A673 (cell line): Measurements from ENCODE around the gene OTOG. TPM values are rescaled to one million over a fixed set of nuclear protein-coding genes. Genes with fewer than 3 reads are reported as not detected.

Experiments
- BruUV-seq: library from RNA; stranded (reverse); fragments of 400-500 nt; replicated peaks from 2 replicates; lab custom pipeline; 2021; lab: Mats Ljungman, UMichigan
- CTCF ChIA-PET: fragments of 300-600 bp; sonication (Branson Sonifier 250); formaldehyde crosslinking; loops from one replicate; lab custom pipeline; 2022; ENCODE audit warnings: antibody characterized with exemption; lab: Charles Lee
- POLR2A ChIA-PET: fragments of 300-600 bp; sonication (Branson Sonifier 250); formaldehyde crosslinking; loops from one replicate; lab custom pipeline; 2022; ENCODE audit warnings: antibody characterized with exemption; ENCODE audit not compliant: low non-redundant PET; lab: Charles Lee
- DNase-seq: peaks from one replicate; pipeline ENCODE4 v3.0.0-alpha.2; 2015; ENCODE audit warnings: low spot score
- H3K27ac ChIP-seq: fragments of 200-600 bp; sonication (generic); 2 replicates; pipeline ENCODE4 v1.5.1; 2016; ENCODE audit warnings: mixed run types, low read depth, mild to moderate bottlenecking, mixed read lengths, antibody characterized with exemption, low read length; ENCODE audit not compliant: poor library complexity, severe bottlenecking
- H3K27me3 ChIP-seq: fragments of 200-600 bp; sonication (generic); replicated peaks from 2 replicates; pipeline ENCODE4 v1.6.1; 2017; ENCODE audit warnings: mixed run types, low read depth, mild to moderate bottlenecking, mixed read lengths, antibody characterized with exemption, low read length; ENCODE audit not compliant: insufficient read depth, poor library complexity
- H3K36me3 ChIP-seq: fragments of 200-600 bp; sonication (generic); 2 replicates; pipeline ENCODE4 v1.6.1; 2016; ENCODE audit warnings: mixed run types, mild to moderate bottlenecking, mixed read lengths, antibody characterized with exemption, low read length; ENCODE audit not compliant: insufficient read depth, poor library complexity, severe bottlenecking
- H3K4me1 ChIP-seq: fragments of 200-600 bp; sonication (generic); 2 replicates; pipeline ENCODE4 v1.6.1; 2017; ENCODE audit warnings: mixed run types, mild to moderate bottlenecking, mixed read lengths, antibody characterized with exemption, low read length; ENCODE audit not compliant: insufficient read depth, poor library complexity, severe bottlenecking
- H3K4me3 ChIP-seq: fragments of 200-600 bp; sonication (generic); 2 replicates; pipeline ENCODE4 v1.5.1; 2016; ENCODE audit warnings: low read depth, mixed run types, mild to moderate bottlenecking, mixed read lengths, low read length; ENCODE audit not compliant: poor library complexity, severe bottlenecking
- H3K9me3 ChIP-seq: fragments of 200-600 bp; sonication (generic); 2 replicates; pipeline ENCODE4 v1.6.1; 2016; ENCODE audit warnings: mixed run types, low read depth, mild to moderate bottlenecking, mixed read lengths, antibody characterized with exemption, low read length; ENCODE audit not compliant: poor library complexity, severe bottlenecking
- CTCF ChIP-seq: fragments of 300-800, 200-600 bp; sonication (generic); conservative IDR thresholded peaks from 2 replicates; pipeline ENCODE4 v1.5.1; 2017; ENCODE audit warnings: low read depth, mild to moderate bottlenecking, antibody characterized with exemption, low read length, moderate library complexity, mixed read lengths
- EZH2 ChIP-seq: fragments of 200-600 bp; sonication (generic); IDR thresholded peaks from 2 replicates; pipeline ENCODE4 v1.6.1; 2017; ENCODE audit warnings: borderline replicate concordance, low read depth, mild to moderate bottlenecking, mixed read lengths, antibody characterized with exemption, low read length; ENCODE audit not compliant: poor library complexity, severe bottlenecking
- intact Hi-C: fragments of 100-400 bp; cut with micrococcal nuclease; formaldehyde crosslinking; loops from one replicate; pipeline ENCODE4 v1.10.0; 2022; ENCODE audit not compliant: unreplicated experiment
- total RNA-seq: library from RNA; stranded (reverse); gene quantifications from 2 replicates; pipeline ENCODE4 v1.2.3, GENCODE V29; 2021

Gene OTOG
- total RNA-seq, 1 experiment from 2014 or later: not detected

GRCh38 chr11:17602105-17603001 is 55.3 kb downstream of the OTOG start:
- Histone ChIP-seq H3K27me3 (no peaks in the 10 kb centered on the region), H3K9me3 (no peaks in the 10 kb centered on the region), H3K4me1 (no peaks in the 10 kb centered on the region), H3K36me3 (no peaks in the 10 kb centered on the region), H3K4me3 (no peak overlapping the region), H3K27ac (no peak overlapping the region)
- no TSS peak for BruUV-seq
- TF ChIP-seq EZH2 (no peak), CTCF (no peak)
- intact Hi-C loops: no loop called here
- DNase-seq: no peak
- ChIA-PET POLR2A (no interaction called here), CTCF (no interaction called here)

DNA sequence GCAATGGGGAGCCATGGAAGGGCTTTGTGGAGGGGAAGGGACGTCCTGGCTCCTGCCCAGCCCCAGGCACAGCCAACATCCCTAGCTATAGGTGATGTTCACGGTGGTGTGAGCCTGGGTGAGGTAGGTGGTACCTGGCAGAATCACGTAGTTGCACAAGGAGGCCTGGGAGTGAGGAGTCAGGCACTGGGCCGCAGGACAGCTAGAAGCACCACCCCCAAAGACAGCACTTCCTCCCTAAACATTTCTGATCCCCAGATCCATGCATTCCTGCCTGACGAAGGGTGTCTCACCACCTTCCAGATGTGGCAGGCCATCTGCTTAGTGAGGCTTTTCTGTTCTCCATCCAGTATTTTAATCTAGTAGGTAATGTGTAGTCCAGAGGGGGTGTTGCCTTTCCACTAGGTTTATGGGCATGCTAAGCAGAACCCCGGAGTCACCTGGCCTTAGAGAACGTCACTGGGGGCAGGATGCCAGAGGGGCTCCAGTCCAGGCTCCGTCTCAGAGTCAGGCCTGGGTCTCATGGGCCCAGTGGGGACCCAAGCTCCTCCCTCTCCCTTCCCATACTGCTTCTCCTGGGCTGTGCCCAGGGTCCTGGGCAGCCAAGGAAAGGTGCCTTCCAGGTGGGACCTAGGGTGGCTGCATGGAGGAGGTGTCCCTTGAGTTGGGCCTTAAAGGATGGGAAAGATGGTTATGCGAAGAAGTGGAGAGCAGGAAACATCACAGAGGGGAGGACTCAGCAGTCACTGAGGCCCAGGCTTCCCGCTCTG is 56.2 kb downstream of the OTOG start:
- ChIA-PET CTCF (no interaction called here), POLR2A (no interaction called here)
- H3K9me3 ChIP-seq: no peaks in the 10 kb centered on the region
- DNase-seq: no peak
- H3K4me1 ChIP-seq: no peaks in the 10 kb centered on the region
- H3K27me3 ChIP-seq: no peaks in the 10 kb centered on the region
- TF ChIP-seq CTCF (no peak), EZH2 (no peak)
- no peaks in the 10 kb centered on the region for H3K36me3 ChIP-seq
- BruUV-seq: no TSS peak
- H3K4me3 ChIP-seq: no peak overlapping the region
- intact Hi-C loops: no loop called here
- no peak overlapping the region for H3K27ac ChIP-seq

GRCh38 chr11:17604201-17604914 is 57.3 kb downstream of the OTOG start:
- H3K4me1 ChIP-seq: no peaks in the 10 kb centered on the region
- no peak for DNase-seq
- TF ChIP-seq CTCF (no peak), EZH2 (no peak)
- no peaks in the 10 kb centered on the region for H3K36me3 ChIP-seq
- CTCF ChIA-PET: no interaction called here
- H3K27ac ChIP-seq: no peak overlapping the region
- H3K9me3 ChIP-seq: no peaks in the 10 kb centered on the region
- intact Hi-C loops: no loop called here
- POLR2A ChIA-PET: no interaction called here
- no TSS peak for BruUV-seq
- no peaks in the 10 kb centered on the region for H3K27me3 ChIP-seq
- no peak overlapping the region for H3K4me3 ChIP-seq
